NCI-H1930 (cell line): ENCODE data around the gene FRMPD4.
A peak's percentile ranks its signal among the peaks of the same experiment; 100 is the strongest.

ENCODE experiments used
- DNase-seq, 2 experiments: peaks; one replicate each; lab custom pipeline; 2025; lab: John Stamatoyannopoulos, UW

Gene FRMPD4

DNA sequence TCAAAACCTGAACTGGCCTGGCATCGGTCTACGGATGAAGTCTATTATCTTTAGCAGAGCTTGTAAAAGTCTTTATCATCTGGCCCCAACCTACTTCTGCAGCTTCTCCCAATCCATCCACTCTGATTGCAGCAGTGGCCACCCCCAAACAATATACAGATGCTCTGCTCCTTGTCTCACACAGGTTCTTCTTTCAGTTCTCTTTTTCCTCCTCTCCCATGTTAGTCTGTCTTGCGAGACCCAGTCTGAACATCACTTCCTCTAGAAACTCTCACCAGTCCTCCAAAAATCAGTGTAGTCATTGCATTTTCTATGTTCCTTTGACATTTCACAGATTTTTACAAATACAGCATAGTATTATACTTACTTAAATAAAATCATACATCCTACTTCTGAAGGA lies 163.0 kb downstream of the FRMPD4 start:
- no peak for DNase-seq

DNA sequence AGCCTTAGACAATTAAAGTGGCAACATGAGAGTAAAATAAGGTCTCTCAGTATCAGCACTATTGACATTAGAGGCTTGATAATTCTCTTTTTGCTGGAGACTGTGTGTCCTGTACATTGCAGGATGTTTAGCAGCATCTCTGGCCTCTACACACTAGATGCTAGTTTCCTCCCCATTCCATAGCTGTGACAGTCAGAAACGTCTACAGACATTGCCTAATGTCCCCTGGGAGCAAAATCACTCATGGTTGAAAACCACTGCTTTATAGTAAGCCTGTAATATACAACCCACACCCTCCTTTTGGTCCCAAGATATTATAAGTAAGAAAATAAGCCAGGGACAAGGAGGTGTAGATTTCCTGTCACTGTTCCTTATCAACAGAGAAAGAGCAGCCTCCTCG lies 166.0 kb downstream of the FRMPD4 start:
- no peak for DNase-seq

DNA sequence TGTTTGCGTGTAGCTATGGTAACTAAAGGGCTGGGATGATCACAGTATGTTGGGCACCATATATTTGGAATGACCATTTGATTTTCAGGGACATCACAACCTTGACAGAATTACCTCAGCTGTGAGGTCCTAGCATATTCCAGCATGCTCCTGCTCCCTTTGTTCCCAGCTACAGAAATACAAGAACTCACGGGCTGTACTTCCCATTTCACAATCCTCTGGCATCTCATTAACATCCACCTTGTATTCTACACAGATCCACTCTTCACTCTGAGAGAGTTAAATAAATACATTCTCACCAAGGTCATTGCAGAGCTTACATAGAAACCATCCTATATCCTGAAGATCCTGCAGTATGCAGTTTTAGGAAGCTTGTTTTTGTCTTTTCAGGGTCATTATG lies 169.7 kb downstream of the FRMPD4 start:
- DNase-seq = no peak

DNA sequence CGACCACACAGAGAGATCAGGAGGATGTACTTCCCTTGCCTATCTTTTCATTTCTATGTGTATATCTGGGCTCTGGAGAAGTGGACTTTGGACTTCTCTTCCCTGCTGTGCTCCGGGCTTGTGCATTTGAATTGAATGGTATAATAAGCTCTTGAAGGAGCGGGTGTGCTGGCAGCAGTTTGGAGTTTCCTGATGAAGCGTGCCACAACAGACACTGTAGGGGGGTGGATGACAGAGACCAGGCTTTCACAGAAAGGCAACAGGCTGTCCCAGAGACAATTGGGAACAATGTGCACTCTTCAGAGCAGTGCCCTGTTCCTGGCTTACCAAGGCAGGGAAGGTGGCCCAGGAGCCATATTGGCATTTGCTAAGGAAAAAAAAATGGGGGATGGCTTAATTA lies 170.1 kb downstream of the FRMPD4 start:
- DNase-seq = no peak

DNA sequence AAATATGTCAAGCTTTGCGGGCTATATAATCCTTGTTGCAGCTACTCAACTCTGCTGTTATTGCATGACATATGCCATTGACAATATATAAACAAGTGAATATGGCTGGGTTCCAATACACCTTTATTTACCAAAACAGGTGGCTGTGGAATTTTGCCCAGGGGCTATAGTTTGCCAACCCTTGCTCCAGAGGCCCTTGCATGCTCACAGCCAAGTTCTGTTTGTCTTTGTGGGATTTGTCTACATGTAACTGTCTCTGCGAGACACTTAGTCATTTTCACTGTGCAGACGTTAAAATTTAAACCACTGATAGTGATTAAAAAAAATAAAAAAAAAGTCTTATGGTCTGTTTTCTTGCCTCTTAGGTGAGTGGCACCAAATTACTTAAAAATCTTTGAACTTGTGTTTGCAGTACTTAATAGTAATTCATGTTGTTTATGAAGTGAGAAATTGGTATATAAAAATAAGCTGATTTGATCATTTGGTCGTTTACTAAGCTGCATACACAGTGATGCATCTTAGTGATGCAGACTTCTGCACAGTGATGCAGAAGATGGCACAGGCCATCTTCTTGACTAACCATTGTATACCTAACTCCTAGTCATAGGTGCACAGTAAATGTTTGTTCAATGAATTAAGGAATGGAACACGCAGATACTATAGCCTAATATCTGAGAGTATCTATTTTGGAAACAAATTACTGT lies 170.9 kb downstream of the FRMPD4 start:
- DNase-seq = no peak

DNA sequence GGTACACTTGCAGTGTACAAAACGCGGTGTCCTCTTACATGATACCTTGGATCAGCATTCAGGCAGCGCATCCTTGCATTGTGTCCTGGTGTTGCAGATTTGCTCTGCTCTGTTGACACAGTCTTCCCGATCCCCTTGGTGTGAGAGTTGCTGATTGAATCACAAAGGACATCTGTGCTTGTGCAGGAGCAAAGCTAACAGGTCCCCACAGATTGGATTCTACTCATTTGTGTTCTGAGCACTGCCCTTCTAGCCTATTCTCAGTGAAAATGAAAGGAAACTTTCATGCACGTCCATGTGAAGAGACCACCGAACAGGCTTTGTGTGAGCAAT lies 171.4 kb downstream of the FRMPD4 start:
- DNase-seq = no peak

DNA sequence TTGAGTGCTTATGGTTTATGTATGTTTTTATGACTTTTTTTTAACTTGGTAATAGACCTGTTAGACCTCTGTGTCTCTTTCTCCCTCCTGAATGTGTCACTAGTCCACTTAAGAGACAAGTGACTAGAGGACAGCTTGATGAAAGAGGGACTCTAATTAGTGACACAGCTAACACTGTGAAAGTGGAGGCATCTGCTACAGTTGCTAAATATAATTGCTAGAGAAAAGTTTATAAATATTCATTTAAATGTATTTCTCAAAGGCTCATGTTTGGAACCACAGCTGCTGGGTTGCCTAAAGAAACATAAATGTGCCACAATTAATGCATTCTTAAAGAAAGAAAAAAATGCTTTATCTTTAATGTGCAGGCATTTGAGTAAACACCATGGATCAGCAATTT lies 176.4 kb downstream of the FRMPD4 start:
- DNase-seq = no peak

DNA sequence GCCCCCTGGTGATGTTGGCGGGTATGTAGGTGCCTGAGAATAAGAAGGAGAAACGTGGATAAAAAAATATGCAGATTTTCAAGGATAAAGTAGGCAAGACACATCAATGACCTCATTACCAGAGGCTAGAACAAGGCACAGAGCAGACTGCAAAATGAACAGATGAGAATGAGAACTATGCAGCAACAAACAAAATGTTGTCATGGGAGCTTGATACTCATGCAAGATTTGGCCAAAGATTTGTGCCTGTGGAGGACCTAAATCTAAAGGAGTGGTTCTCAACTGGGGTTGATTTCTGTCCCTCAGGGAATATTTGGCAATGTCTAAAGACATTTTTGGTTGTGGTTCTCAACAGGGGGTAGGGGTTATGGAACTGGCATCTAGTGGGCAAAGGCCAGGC lies 177.3 kb downstream of the FRMPD4 start:
- DNase-seq = no peak

DNA sequence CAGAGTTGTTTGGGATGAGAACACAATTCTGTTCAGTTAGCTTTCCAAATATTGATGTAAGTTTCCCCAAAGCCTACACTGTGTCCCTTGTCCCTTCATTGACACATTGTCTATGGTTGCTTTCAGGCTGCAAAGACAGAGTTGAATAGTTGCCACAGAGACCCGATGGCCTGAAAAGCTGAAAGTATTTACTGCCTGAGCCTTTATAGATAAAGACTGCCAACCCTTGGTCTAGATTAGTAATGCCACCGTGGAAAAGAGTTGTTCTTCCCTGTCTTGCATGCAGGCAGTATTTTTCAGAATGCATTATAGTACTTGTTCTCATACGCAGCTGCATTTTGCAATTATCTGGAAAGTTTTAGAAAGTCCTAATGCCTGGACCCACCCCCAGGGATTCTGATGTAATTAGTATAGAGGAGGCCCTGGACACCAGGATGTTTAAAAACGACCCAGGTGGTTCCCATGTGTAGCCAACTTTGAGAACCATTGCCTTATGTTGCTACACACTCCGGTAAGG lies 180.8 kb downstream of the FRMPD4 start:
- DNase-seq = no peak

DNA sequence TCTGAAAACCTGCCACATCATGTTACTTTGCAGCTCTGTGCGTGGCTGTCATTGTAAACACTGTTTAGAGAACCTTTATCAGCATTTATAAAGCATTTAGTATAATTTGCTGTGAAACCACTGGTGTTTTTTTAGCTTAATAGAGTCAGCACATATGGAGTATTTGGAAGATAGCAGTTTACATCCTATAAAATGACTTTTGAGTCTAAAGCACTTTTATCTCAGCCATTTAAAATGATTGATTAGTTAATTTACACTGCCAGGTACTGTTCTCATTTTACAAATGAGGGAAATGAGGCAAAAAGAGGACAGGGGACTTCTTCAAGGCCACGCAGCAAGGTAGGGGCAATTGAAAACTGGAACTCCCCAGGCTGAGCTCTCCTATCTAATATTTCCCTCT lies 181.7 kb downstream of the FRMPD4 start:
- no peak for DNase-seq

DNA sequence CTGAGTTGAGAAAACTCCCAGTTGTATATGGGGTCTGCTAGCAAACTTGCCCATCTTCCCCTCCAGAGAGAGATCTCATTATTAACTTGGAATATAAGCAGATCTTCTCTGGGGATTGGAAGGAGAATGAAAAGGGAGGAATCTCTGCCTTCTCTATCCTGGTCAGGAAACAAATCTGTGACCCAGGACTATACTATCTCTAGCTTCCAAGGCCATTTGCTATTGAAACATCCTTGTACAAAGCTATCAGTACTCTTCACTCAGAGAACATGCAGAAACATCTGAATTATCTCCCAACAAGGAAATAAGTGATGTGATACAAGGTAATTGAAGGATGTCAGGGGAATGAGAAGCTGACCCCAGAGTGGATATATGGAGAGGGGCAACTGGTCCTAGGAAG lies 183.8 kb downstream of the FRMPD4 start:
- no peak for DNase-seq

DNA sequence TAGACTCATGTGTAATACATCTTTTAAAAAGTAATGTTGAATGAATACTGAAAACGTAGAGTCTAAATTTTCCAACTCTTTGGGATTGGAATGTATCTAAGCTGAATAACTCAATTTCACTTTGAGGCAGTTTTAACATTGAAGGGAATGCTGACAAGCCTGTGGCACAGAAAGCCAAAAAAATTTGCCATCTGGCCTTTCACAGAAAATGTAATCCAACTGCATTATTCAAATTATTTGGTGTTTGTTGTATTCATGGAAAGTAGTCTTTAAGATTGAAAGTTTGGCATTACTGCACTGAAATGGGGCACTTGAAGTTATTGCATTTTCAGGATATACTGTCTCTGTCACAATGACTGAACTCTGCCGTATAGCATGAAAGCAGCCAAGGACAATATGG lies 186.9 kb downstream of the FRMPD4 start:
- DNase-seq = no peak

DNA sequence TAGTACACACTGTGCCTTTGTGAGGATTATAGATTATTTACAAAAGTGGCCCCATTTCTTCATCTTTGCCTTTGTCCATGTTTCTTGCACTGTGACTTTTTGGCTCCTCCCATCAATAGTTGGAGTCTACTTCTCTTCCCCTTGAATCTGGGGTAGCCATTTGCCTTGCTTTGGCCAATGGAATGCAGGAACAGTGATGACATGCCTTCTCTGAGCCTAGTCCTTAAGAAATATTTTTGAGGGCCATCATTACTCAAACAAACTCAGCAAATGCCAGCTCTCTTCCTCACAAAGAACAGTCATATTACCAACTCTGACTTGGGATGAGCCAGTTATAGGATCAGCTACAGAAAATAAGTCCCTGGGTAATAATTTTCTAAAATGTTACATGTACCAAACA lies 189.6 kb downstream of the FRMPD4 start:
- no peak for DNase-seq

DNA sequence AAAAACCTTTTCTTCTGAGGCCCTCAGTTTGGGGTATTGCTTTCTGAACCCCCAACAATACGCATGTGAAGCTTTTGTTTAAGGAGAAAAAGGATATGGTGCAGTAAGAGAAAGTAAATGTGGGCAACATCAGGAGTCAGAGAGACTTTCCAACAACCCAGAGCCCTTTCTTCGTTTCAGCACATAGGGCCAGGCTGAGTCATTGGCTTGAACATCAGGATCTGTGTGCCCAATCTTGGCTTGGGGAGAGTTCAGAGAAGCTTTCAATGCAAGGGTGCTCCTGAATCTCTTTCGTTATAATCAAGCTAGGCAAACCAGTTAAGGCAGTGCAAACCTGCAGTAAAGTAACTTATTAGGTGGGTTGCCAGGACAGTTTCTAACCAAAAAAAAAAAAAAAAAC lies 191.2 kb downstream of the FRMPD4 start:
- no peak for DNase-seq

DNA sequence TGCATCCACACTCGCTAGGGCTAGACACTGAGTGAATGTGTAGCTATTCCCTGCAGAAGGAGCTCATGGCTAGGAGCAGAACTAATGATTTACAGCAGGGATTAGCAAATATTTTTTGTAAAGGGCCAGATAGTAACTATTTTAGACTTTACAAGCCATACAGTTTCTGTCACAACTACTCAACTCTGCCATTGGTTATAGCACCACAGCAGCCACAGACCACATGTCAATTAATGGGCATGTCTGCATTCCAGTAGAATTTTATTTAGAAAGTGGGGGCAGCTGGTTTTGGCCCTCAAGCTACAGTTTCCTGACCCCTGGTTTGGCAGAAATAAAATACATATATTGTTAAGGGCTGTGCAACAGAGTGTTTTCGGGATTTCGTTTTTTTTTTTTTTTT lies 192.6 kb downstream of the FRMPD4 start:
- DNase-seq = no peak

DNA sequence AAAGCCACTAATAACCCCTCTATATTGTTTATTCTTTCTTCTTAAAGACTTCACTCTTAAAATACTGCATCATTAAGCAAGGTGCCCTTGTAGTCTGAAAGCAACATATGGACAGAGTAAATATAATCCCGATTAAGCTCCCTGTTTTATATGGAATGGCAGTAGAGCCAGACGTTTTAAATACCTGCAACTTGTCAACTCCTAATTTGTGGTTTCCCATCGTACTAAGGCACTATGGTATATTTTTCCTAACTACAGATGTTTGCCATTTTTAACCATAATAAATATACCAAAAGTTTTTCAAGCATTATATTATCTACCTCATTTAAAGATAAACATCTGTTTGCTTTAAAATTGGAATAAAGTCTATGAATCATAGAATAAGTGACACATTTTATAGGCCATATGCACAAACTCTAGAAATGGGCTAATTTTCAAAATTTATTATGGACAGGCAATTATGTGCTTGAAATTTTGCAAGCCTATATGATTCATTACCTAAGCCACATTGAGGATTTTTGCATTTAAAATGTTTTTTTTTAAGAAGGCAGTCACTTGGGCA lies 194.6 kb downstream of the FRMPD4 start:
- no peak for DNase-seq

DNA sequence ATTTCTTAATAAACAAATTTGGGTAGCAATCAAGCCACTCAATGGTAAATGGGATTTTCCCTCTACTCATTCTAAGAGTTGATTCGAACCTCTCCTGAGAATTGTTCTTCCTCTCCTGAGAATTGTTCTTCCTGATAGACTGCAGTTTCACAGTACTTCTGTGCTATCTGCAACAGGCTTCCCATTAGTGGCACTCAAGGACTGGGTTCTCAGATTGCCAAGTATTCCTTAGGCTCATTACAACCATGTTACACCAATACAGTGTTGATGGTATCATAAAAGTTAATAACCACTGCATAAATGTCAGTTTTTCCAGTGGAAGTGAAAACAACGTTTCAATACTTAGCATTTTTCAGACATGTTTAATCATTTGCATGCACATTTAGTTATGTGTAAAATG lies 201.6 kb downstream of the FRMPD4 start:
- DNase-seq = no peak

DNA sequence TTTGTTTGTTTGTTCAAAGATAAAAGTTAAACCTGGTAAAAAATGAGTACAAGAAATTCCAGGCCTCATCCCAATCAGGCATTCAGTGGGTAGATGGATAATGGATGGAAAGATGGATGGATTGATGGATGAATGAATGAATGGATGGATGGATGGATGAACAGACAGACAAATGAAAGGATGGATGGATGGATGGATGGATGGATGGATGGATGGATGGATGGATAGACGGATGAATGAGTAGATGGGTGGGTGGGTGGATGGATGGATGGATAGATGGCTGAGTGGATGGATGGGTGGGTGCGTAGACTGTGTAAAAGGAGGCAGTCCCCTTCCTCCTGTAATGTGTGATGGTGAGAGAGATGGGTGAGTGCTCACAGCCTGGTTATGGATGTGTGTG lies 206.7 kb downstream of the FRMPD4 start:
- no peak for DNase-seq

DNA sequence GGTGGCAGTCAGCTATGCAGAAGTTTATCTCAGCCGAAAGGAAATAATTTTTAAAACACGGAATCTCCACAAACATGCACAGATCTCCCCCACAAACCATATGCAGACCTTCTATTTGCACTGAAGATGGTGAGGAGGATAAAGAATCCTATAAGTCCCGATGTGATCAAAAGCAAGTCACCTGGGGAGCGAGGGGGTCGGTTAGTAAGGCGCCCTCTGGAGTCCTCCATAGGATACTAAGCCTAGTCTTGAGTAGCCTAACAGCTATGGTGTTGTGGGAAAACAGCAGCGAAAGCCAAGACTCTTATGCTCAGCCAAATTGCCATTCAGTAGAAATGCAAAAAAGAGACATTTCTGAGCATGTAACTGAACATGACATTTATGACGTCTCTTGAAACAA lies 210.9 kb downstream of the FRMPD4 start:
- DNase-seq = no peak

DNA sequence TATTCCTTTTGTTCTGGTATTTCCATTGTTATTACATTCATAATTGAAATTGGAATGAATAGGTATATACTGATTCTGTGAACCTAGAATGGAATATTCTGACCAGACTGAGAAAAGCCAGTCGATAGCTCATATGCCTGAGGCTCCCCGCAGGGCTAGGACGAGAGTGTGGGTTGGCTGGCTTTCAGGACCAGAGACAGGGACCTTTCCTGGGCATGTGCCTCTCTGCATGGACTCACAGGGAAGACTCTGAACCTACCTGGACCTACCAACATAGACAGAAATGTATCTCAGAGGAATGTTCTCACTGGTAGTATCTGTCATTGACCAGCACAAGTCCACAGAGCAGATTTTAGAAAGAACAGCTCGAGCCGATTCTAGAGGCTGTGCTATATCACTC lies 214.6 kb downstream of the FRMPD4 start:
- no peak for DNase-seq

DNA sequence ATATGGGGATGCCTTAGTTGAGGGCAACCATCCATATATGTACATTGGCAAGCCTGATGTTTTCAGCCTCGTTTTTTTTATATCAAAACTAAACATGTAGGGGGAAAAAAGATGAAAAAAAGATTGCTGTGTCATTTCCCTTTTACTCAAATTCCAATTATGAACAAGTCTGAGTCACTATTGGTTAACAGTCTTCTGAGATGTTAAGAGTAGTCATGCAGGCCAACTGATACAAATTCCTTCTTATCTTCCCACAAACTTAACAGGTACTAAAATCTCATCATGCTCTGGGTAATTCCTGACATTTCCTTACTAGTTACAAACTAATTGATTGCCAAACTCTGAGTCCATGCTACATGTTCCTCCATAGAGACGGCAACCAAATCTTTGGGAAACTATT lies 222.1 kb downstream of the FRMPD4 start:
- DNase-seq = no peak

DNA sequence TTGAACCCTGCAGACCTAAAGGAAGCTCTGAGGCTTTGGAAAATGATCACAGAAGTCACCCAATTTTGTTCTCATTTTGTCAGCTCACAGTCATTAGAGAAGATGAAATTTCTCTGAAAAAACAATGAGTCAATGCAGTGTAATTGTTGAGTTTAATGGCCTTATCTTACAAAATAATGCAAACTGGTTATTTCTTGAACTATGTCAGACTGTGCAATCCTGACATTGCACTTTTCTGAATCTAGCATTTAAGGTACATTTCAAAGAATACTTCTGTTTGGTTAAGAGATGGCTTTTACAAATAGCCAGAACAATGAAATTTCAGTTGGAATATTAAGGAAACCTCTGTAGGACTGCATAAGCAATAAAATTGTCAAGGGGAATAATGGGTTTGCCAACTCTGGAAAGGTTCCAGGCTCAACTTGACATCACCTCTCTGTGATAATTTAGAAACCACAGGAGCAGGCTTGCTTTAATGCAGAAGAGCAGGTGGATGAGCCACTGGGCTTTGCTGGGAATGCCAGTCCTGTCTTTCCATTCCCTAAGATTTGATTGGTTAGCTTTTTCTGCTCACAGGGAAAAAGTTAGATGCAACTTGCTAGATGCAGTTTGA lies 222.8 kb downstream of the FRMPD4 start:
- peak in 1 of 2 experiments; percentile 0 for DNase-seq

DNA sequence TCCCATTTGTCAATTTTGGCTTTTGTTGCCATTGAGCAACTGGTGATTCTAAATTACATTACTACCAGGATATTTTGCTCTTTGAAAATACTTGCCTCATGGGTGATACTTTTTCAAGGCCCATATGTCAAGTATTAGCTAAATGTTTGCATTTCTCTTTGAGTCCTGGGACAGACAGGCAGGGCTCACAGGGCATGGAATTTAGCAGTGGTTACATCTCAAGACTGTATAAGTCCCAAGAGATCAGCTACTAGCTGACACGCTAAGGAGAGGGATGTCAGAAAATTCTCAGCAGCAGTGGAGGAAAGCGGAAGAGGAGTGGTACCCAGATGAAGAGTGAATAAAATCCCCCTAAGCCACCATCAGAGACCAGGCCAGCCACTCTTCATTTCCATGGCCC lies 224.9 kb downstream of the FRMPD4 start:
- no peak for DNase-seq

DNA sequence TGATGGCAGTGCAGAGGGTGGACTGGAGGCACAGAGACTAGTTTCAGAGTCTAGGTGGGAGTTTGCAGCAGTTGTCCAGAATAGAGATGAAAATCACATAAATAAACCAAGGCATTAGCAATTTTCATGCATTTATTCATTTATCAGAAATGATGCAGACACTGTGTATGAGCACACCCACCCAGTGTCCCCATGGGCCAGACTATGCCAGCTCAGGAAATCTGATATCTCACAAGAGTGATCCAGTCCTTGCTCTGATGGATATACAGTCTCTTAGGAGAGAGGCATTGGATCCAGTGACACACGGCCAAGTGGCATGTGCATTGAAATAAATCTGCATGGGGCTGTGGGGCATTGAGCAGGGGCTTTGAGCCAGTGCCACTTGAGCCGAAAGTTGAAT lies 228.2 kb downstream of the FRMPD4 start:
- no peak for DNase-seq
